Measurements from ENCODE around the gene UGCG.
"Not testable (repeated sequence)": the region's sequence is repeated elsewhere in the genome, so short reads cannot be mapped to it uniquely, and the experiment has no call there.

The UGCG gene

DNA sequence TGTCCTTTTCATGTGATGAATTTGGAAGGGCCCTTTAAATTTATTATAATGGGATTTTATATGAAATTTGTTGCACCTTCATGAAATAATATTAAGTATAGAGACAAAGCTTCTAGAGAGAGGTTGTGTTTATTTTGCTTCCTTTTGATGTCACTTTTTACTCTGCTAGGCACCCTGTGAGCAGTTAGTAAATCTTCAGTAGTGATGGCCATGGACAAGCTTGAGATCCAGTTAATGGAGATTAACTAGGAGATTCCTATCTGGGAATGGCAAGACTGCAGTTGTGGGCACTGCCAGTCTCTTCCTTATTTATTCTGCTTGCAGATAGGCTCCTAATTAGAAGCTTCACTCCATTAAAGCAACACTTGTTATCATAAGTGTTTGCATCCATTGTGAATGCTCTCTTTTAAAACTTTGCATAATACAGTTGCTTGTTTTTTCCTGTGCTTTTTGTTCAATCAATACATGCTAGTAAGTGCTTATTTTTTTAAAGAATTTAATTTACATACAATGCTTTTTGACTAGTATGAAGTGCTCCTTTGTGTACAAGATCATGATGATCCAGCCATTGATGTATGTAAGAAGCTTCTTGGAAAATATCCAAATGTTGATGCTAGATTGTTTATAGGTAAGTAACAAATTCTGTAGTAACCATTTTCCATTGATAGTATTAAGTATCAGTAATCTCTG lies 25.9 kb downstream of the UGCG start:
- no peak for DNase-seq

DNA sequence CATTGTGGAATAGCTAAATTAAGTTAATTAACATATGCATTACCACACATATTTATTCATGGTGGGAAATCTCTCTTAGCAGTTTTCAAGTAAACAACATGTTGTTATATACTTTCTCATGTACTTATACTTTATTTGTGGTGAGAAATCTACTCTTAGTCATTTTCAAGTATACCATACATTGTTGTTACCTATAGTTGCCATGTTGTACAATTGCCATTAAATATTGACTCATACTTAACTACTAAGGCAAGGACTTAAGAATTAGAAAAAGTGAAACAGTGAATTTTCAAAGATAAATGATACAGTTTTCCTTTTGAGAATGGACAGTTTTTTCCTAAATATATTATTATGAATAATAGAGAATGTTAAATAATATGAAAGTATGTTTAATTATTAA lies 27.7 kb downstream of the UGCG start:
- DNase-seq, result no peak

GRCh38 chr9:111925017-111925770 lies 28.6 kb downstream of the UGCG start:
- no peak for DNase-seq

- DNase-seq, result no peak
Observed at GRCh38 chr9:111925784-111926183, 29.2 kb downstream of the UGCG start.

- peak; percentile 13 to 85 (median 73) for DNase-seq
Observed at GRCh38 chr9:111926421-111926875, 29.8 kb downstream of the UGCG start.

DNA sequence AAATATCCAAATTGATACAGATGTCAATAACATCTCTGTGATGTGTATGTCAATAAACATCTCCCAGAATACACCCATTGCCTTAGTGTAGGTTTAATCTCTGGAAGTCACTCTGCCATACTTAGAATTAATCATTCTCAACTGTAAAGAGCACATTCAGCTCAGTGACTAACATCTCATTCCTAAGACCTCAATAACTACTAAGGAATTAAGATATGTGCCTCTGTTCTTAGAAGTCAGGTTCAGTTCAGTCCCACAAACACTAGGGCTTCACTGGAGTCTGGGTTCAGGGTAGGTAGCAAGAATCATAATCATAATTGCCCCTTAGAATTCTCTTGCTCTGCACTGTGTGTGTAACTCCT lies 31.7 kb downstream of the UGCG start:
- DNase-seq, result no peak

DNA sequence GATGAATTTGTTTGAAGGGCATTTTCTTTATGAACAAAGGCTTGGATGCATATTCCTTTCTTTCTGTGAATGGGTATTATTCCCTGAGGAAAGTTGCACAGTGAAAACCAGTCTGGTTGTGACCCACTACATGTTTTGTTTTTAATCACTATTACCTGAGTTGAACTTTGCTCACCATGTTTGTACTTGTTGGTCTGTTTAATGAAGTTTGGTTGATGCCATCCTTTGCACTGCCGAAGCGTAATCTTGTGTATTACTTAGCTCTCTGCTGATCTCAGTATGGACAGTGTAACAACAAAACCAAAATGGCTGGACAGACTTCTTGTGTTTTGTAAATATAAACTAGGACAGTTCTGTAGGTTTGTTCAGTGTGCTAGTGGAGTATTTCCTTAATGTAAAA lies 38.1 kb downstream of the UGCG start:
- no peak for DNase-seq

- DNase-seq, result no peak
Observed at GRCh38 chr9:111936391-111936790, 39.8 kb downstream of the UGCG start.

DNA sequence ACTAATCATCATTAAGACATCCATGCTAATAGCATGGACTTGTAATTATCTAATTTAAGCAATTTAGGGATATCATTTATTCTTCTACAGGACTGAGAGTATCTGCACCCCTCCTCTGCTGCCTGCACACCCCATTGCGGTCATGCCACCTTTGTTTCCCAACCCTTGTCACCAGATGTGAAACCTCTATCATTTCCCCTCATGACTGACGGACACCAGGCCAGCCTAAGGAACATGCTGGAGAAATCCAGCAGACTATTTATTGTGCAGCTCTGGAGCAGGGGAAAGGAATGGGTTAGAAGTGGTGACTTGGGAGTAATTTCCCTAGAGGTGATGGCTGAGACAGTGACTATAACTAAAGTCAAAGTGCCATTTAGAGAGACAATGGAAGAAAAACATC lies 40.7 kb downstream of the UGCG start:
- DNase-seq, result no peak

GRCh38 chr9:111937781-111938426 lies 41.3 kb downstream of the UGCG start:
- DNase-seq, result peak in 5 of 6 experiments; percentile 34 to 67 (median 52)

GRCh38 chr9:111938427-111938800 lies 41.8 kb downstream of the UGCG start:
- no peak for DNase-seq

- DNase-seq, result no peak
Observed at GRCh38 chr9:111939322-111939721, 42.7 kb downstream of the UGCG start.

DNA sequence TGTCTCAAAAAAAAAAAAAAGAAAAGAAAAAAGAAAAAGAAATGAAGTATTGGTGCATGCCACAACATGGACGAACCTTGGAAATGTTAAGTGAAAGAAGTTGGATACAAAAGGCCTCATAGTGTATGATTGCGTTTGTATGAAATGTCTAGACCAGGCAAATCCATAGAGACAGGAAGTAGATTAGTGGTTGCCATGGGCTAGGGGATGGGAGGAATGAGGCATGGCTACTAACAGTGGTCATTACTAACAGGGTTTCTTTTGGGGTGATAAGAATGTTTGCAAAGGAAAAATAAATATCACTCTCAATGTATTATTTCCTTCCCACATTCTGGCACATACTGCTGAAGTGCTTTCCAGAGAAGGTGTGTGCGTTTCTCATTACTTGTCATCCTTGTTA lies 44.1 kb downstream of the UGCG start:
- no peak for DNase-seq

DNA sequence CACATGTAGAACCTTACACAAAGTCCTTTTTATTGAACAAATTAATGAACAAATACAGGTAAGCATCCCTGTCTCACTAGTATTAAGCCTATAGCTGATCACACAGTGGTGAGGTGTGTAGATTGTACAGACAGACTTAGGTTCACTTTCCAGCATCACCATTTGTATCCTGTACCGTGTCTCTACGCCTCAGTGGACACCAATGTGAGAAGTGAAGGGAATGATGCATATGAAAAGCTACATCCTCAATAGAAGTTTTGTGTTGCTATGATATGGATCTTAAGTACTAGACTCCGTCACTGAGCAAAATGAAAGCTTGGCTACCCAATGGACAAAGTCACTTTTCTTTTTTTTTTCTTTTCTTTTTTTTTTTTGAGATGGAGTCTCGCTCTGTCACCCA lies 46.6 kb downstream of the UGCG start:
- no peak for DNase-seq

DNA sequence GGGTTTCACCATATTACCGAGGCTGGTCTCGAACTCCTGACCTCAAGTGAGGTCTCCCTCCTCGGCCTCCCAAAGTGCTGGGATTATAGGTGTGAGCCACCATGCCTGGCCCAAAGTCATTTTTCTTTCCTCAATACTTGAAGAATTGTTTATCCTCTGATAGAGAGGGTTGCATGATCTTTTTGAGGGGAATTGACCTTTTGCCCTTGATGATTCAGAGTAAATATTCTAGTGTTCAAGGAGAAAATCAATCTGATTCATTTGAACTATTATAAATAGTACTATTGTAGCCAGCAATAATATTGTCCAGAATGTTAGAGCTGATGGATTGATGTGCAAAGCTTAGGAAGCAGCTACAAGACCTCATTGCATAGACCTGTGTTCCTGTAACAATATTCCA lies 47.1 kb downstream of the UGCG start:
- no peak for DNase-seq

GRCh38 chr9:111944241-111944866 lies 47.7 kb downstream of the UGCG start:
- DNase-seq, result no peak

DNA sequence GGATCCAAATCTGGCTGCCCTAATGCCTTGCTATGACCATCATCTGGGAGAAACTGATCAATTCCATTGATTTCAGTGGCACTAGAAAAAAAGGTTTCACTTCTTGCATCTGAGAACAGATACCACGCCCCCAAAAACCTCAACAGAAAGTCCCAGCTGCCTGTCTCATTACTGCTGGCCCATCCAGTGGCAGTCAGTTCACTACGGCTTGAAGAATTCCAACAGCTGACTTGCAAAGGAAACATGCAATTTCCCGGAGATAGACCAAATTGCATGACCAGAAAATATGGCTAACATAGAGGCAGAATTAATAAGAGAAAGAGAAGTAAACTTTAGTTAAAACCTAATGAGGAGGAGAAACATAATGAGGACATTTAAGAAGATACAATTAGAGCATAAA lies 48.6 kb downstream of the UGCG start:
- peak in 1 of 6 experiments; percentile 10 for DNase-seq

DNA sequence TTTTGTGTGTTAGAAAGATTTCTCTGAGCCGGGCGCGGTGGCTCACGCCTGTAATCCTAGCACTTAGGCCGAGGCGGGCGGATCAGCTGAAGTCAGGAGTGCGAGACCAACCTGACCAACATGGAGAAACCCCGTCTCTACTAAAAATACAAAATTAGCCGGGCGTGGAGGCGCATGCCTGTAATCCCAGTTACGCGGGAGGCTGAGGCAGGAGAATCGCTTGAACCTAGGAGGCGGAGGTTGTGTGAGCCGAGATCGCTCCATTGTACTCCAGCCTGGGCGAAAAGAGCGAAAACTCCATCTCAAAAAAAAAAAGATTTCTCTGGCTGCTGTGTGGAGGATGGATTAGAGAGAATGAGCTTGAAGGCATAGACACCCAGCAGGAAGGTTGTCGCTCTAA lies 51.5 kb downstream of the UGCG start:
- DNase-seq, result not testable (repeated sequence)

GRCh38 chr9:111948951-111949350 lies 52.3 kb downstream of the UGCG start:
- no peak for DNase-seq

GRCh38 chr9:111949919-111950318 lies 53.3 kb downstream of the UGCG start:
- DNase-seq, result no peak

DNA sequence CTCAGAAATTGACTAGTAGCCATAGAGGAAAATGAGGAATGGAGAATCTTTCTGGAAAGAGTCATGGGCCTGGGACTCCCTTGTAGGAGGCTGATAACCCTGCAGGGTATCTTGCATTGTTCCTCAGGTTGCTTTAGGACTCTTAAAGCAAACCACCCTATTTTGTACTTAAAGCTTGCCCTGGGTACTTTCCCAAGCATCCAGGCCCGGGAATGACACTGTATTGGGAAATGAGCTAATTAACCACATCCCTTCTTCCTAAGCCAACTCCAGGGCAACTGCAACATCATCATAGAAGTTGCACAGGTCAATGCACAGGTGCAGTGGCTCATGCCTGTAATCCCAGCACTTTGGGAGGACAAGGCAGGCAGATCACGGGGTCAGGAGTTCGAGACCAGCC lies 55.9 kb downstream of the UGCG start:
- DNase-seq, result no peak

GRCh38 chr9:111953444-111953843 lies 56.8 kb downstream of the UGCG start:
- DNase-seq, result no peak

DNA sequence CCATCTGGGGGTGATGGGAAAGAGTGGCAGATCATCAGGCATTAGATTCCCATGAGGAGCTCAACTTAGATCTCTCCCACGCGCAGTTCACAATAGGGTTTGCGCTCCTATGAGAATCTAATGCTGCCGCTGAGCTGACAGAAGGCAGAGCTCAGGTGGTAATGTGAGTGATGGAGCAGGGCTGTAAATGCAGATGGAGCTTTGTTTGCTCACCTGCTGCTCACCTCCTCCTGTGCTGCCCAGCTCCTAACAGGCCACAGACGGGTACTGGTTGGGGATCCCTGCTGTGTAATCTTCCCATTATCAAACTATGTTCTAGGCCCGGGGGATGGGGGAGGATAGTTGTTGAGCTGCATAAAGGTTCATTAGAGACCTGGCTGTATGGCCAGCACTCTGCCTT lies 58.4 kb downstream of the UGCG start:
- no peak for DNase-seq

Measured in stimulated activated naive CD4-positive, alpha-beta T cell (primary cell).